Cardiac fibroblast (primary cell): Measurements from ENCODE around the gene BTBD16.

Experiments
- DNase-seq, 2 donors: peaks; one replicate each; pipeline versions ENCODE4 v3.0.0 to v3.0.0-alpha.2; 2010; ENCODE audit warnings: low read depth in 2 of 2
- H3K4me3 ChIP-seq, 2 donors: replicated peaks in 1 of 2; 1 replicate in 1 of 2; 2 replicates in 1 of 2; pipeline ENCODE4 v1.5.1; 2011; ENCODE audit warnings: low read depth in 2 of 2, low read length in 2 of 2, mild to moderate bottlenecking in 2 of 2, moderate library complexity in 1 of 2
- TF ChIP-seq, protein P1 (sequence below): IDR thresholded peaks from one replicate; pipeline ENCODE4 v1.5.1; 2011; ENCODE audit warnings: low read depth, mild to moderate bottlenecking, low read length, inconsistent platforms

Gene BTBD16

GRCh38 chr10:122323189-122323588 is 52.1 kb downstream of the BTBD16 start:
- DNase-seq, result no peak
- TF ChIP-seq, protein P1, sequence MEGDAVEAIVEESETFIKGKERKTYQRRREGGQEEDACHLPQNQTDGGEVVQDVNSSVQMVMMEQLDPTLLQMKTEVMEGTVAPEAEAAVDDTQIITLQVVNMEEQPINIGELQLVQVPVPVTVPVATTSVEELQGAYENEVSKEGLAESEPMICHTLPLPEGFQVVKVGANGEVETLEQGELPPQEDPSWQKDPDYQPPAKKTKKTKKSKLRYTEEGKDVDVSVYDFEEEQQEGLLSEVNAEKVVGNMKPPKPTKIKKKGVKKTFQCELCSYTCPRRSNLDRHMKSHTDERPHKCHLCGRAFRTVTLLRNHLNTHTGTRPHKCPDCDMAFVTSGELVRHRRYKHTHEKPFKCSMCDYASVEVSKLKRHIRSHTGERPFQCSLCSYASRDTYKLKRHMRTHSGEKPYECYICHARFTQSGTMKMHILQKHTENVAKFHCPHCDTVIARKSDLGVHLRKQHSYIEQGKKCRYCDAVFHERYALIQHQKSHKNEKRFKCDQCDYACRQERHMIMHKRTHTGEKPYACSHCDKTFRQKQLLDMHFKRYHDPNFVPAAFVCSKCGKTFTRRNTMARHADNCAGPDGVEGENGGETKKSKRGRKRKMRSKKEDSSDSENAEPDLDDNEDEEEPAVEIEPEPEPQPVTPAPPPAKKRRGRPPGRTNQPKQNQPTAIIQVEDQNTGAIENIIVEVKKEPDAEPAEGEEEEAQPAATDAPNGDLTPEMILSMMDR, result no peak
- H3K4me3 ChIP-seq, result no peak overlapping the region

DNA sequence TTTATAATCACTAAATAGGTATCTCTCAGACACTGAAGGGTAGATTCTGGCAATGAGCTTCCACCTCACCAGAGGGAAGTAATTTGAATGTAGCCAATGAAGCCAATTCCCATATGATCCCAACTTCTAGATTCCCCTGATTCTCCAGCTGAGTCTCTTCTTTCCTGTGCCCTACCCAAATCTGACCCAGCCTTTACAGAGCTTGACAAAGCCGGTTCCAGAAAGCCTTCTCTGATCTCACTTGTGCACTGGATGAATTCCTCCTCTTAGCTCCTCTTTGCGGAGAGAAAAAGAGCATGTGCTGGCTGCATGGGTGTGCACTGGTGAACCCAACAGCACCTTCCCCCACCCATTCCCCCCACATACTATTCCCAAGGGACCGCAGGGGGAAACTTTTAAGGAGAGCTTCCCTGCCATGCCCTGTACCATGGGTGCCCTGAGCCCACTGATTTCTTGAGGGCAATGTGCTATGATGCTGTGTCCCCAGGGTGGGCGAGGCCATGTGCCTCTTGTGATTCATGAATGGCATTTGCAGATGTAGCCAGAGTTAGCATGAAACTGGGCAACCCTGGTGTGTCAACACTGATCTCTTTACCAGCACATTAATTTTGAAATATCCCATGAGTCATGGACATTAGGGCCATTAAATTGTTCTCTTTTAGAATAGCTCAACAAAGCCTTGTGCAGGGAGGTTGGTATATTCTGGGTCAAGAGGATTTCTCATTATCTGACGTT is 53.0 kb downstream of the BTBD16 start:
- H3K4me3 ChIP-seq, result no peak overlapping the region
- TF ChIP-seq, protein P1, result no peak
- peak; percentile 36 to 65 for DNase-seq

GRCh38 chr10:122325235-122325634 is 54.1 kb downstream of the BTBD16 start:
- no peak for DNase-seq
- TF ChIP-seq, protein P1, result no peak
- no peak overlapping the region for H3K4me3 ChIP-seq

DNA sequence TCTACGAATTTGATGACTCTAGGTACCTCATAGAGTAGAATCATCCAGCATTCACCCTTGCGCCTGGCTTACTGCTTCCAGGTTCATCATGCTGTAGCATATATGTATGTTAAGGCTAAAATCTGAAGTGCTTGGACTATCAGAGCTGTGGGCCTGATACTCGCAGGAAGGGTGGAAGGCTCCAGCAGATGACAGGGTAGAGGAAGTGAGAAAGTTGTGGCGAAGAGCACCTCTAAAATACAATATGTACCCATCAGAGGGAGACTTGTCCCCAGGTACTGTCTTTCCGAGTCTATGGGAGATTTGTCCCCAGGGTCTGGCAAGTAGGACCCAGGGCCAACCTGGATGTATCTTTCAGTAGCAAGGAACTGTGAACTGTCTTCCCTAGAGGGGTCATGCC is 55.3 kb downstream of the BTBD16 start:
- DNase-seq, result no peak
- no peak overlapping the region for H3K4me3 ChIP-seq
- TF ChIP-seq, protein P1, result no peak

DNA sequence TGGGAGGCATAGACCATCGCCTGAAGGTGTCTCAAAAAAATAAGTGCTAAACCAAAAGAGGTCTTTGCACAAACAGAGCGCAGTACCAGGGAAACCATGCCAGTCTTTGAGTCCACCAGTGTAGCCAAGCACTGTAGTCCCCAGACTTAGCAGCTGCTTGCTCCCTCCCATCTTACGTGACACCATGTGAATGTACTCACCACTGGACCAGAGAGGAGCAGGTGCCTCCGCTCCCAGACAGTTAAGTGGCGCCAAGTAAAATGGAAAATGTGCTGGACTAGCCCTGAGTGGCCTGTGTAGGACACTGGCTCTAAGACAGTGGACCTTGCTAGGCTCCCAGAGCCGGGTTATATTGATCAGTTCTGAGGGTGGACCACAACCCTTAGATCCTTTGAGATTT is 55.7 kb downstream of the BTBD16 start:
- TF ChIP-seq, protein P1, result no peak
- DNase-seq, result no peak

DNA sequence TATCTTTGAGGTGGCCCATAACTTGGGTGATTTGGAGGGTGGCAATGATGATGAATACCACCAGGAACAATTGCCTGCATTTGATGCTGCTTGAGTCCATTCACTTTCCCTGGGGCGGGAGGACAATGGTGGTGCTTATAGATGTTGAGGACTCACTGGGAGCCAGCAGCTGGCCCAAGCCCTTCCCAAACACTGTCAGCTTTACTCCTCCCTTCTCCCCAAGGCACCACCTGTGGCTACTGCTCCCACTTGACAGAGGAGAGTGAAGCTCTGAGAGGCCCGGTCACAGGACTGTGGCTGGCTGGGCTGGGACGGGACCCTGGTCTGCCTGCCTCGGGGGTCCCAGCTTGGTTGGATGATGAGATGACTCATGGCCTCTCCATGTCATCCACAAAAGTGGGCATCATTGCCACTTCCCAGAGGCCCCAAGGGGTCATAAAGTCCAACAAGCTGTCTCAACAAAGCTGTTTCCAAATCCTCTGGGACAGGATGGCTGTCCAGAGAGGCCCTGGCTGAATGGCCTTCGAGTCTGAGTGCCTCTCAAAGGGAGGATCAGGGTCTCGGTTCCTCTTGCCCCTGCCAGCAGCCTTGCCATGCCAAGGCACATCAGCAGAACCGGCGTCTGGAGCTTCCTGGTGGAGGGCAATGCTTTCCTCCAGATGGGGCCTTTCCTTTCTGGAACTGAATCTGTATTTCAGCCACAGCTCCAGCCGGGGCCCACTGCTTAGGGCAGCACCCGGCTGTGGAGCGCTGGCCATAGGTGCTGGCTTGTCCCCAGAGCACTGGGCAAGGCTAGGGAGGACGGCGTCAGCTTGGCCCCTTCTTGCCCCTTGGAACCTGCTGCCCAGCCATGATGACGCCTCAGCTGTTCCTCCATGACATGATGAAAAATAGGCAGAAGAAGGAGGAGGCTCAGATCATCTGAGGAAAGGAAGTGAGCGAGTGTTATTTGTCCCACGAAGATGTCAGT is 56.4 kb downstream of the BTBD16 start:
- DNase-seq, result no peak
- H3K4me3 ChIP-seq, result no peak overlapping the region
- TF ChIP-seq, protein P1, result no peak

More for the DNA sequence above, 55.7 kb downstream of the BTBD16 start:
- H3K4me3 ChIP-seq, result no peak overlapping the region
